Measurements from ENCODE around the gene ABCA5. TPM values are rescaled to one million over a fixed set of nuclear protein-coding genes. Genes with fewer than 3 reads are reported as not detected.

ABCA5 gene
- total and polyA plus RNA-seq, 2 of the 13 experiments (the other 11 are each of a cell fraction or from before 2014, with no cell fraction given), result 9.7 to 10.1 TPM

GRCh38 chr17:69235338-69236058 lies 91.4 kb downstream of the ABCA5 start (continued):
- TF ChIP-seq SETDB1 (CRISPR knock-in tag; IDR thresholded peaks at IDR 0.05; ENCODE audit: borderline replicate concordance) (0 out of 2 replicates have a peak, but pooled peaks have one; percentile 23), SAFB2 (CRISPR knock-in tag; IDR thresholded peaks at IDR 0.05; ENCODE audit: borderline replicate concordance, low read depth) (no peak), ZNF878 (CRISPR knock-in tag; IDR thresholded peaks at IDR 0.05) (0 out of 2 replicates have a peak, but pooled peaks have one; percentile 63), ZFP36 (IDR thresholded peaks at IDR 0.05; ENCODE audit: borderline replicate concordance, low read depth, low read length, partially characterized antibody) (no peak), STAT6 (CRISPR knock-in tag; IDR thresholded peaks at IDR 0.05; ENCODE audit: borderline replicate concordance) (no peak), GMEB1 (CRISPR knock-in tag; IDR thresholded peaks at IDR 0.05; ENCODE audit: borderline replicate concordance) (no peak), RAD21 (CRISPR knock-in tag; IDR thresholded peaks at IDR 0.05) (peak; percentile 98), RFX1 (IDR thresholded peaks at IDR 0.05) (no peak), ZBTB2 (CRISPR knock-in tag; IDR thresholded peaks at IDR 0.05; ENCODE audit: low read depth) (no peak), ZNF619 (CRISPR knock-in tag; IDR thresholded peaks at IDR 0.05) (no peak), SMC3 (IDR thresholded peaks at IDR 0.05; ENCODE audit: low read length) (peak; percentile 100), ZBTB8A (CRISPR knock-in tag; IDR thresholded peaks at IDR 0.05; ENCODE audit: borderline replicate concordance, low read depth) (no peak), E2F5 (CRISPR knock-in tag; conservative IDR thresholded peaks at IDR 0.05) (no peak), SATB2 (CRISPR knock-in tag; IDR thresholded peaks at IDR 0.05) (no peak), TEF (CRISPR knock-in tag; IDR thresholded peaks at IDR 0.05) (no peak), MTA1 (CRISPR knock-in tag; IDR thresholded peaks at IDR 0.05; ENCODE audit: borderline replicate concordance) (no peak), HCFC1 (IDR thresholded peaks at IDR 0.05; ENCODE audit: low read depth, low read length) (no peak), ZNF713 (CRISPR knock-in tag; IDR thresholded peaks at IDR 0.05) (no peak; the same call in 1 of the 2 replicates), ZC3H4 (CRISPR knock-in tag; IDR thresholded peaks at IDR 0.05; ENCODE audit: borderline replicate concordance) (no peak), KLF15 (CRISPR knock-in tag; IDR thresholded peaks at IDR 0.05; ENCODE audit: borderline replicate concordance) (no peak), SPEN (CRISPR knock-in tag; IDR thresholded peaks at IDR 0.05; ENCODE audit: low read depth) (peak; percentile 41; the same call in 1 of the 2 replicates), DPF2 (CRISPR knock-in tag; IDR thresholded peaks at IDR 0.05; ENCODE audit: borderline replicate concordance, low read depth) (no peak), ZNF564 (CRISPR knock-in tag; IDR thresholded peaks at IDR 0.05) (no peak)
